Smooth muscle cell of trachea (primary cell): ENCODE results near the gene LGALS14. TPM values are rescaled to one million over a fixed set of nuclear protein-coding genes. Genes with fewer than 3 reads are reported as not detected.

ENCODE experiments used
- total RNA-seq: library from RNA; depleted of rRNA; stranded (reverse); fragments of >200 nt; gene quantifications from 2 replicates; pipeline ENCODE4 v1.2.1, GENCODE V29; 2014

The LGALS14 gene, protein sequence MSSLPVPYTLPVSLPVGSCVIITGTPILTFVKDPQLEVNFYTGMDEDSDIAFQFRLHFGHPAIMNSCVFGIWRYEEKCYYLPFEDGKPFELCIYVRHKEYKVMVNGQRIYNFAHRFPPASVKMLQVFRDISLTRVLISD
- total RNA-seq = not detected in 2 replicates

GRCh38 chr19:39704181-39705044 is at the start of gene LGALS14:
Gene LGALS14, plus strand, starts transcription at chr19:39704481. Its CDS starts 48 bp downstream, at chr19:39704529.

GRCh38 chr19:39655613-39656012 is 48.7 kb upstream of the LGALS14 start, which contains the start of gene LGALS16:
Gene LGALS16, plus strand, starts transcription at chr19:39655913. Its CDS starts 49 bp downstream, at chr19:39655962.

DNA sequence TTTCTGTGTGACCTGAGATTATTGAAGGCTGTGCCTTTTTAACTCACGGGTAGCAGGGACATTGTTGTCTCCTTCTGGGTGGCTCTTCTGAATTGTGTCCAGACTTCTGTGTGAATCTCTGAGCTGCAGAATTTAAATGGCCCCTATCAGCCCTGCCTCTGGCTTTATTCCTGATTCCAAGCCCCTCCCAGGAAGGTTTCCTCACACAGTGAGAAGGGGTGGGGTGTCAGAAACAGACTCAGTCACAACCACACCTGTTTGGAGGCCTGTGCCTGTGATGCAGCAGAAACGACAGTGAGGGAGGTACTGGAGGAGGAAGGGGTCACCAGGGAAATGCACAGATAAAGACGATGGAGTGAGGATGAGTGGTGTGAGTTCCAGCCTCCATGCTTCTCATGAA is 33.6 kb downstream of the LGALS14 start, which contains the start of gene CLC:
CLC (minus strand) TSS at position 139 of the 400 bp plus-strand sequence; CDS start at position 62, 77 bp downstream.

Other genes with a start within 250 kb of the LGALS14 start
- 70.5 and 72.4 TPM in 2 replicates for gene TIMM50, start 223.6 kb upstream of the LGALS14 start, total RNA-seq
- gene DLL3, start 205.5 kb upstream of the LGALS14 start, total RNA-seq = under 0.01 and 0.33 TPM in 2 replicates
- 0.33 TPM in 1 of 2 replicates, not detected in the other for gene SELENOV, start 189.3 kb upstream of the LGALS14 start, total RNA-seq
- 2.6 and 3.3 TPM in 2 replicates for gene EID2B, start 171.6 kb upstream of the LGALS14 start, total RNA-seq
- 10.8 and 15.2 TPM in 2 replicates for gene EID2, start 164.3 kb upstream of the LGALS14 start, total RNA-seq
- gene LGALS13, start 102.0 kb upstream of the LGALS14 start, total RNA-seq = not detected in 2 replicates
- gene LGALS16, start 48.6 kb upstream of the LGALS14 start, total RNA-seq = not detected in 2 replicates
- not detected in 2 replicates for gene CLC, start 33.5 kb downstream of the LGALS14 start, total RNA-seq
- gene LEUTX, start 74.4 kb downstream of the LGALS14 start, total RNA-seq = not detected in 2 replicates
- 17.7 and 26.1 TPM in 2 replicates for gene DYRK1B, start 129.7 kb downstream of the LGALS14 start, total RNA-seq
- gene FBL, start 141.9 kb downstream of the LGALS14 start, total RNA-seq = 67.5 and 204 TPM in 2 replicates
- gene FCGBP, start 230.2 kb downstream of the LGALS14 start, total RNA-seq = 1.2 and 1.5 TPM in 2 replicates